Pulmonary artery endothelial cell (primary cell): Measurements from ENCODE around the gene GNRHR. TPM values are rescaled to one million over a fixed set of nuclear protein-coding genes. Genes with fewer than 3 reads are reported as not detected.

ENCODE experiments used
- DNase-seq: peaks from one replicate; pipeline ENCODE4 v3.0.0-alpha.2; 2011; ENCODE audit warnings: low read depth, low spot score
- total RNA-seq: library from RNA; depleted of rRNA; stranded (reverse); fragments of >200 nt; gene quantifications from 2 replicates; pipeline ENCODE4 v1.2.3, GENCODE V29; 2014

GNRHR gene
- total RNA-seq, 1 donor from 2014 or later: not detected

DNA sequence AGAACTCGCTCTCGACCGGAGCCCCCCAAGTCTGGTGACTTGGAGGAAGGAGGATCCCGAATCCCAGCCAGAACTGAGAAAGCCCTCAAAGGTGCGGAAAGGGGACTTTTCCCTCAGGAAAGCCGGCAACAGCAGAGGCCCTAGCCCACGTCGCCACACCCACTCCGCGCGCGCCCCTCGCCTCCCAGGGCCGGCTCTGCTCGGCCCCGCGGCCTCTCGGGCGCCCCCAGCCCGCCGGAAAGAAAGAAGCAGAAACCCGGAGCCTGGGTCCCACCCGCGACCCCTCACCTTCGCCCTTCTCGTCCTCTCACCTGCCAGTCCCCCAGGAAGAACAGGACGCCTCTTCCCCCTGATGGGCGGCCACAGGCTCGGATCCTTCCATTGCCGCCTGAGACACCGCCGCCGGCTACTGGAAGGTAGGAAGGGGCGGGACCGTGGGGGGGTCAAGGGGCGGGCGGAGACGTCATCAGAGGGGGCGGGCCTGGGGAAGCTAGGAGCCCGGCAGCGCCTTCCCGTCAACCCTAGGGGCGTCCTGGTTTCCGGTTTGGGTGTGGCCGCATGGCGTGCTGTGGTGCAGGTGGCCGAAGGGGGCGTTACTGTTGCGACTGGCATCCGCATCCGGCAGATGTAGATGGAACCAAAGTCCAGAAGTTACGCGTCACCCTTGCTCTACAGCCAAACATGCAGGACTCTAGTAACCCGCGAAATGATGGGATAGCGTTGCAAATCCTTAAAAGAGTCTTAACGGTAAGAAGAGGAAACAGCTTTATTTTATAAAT, 53.3 kb downstream of the GNRHR start, which contains the start of gene UBA6:
Gene UBA6 (minus strand): TSS at position 418 of the 779 bp plus-strand sequence. CDS start 36 bp downstream, at position 382.
- peak; percentile 79 for DNase-seq

DNA sequence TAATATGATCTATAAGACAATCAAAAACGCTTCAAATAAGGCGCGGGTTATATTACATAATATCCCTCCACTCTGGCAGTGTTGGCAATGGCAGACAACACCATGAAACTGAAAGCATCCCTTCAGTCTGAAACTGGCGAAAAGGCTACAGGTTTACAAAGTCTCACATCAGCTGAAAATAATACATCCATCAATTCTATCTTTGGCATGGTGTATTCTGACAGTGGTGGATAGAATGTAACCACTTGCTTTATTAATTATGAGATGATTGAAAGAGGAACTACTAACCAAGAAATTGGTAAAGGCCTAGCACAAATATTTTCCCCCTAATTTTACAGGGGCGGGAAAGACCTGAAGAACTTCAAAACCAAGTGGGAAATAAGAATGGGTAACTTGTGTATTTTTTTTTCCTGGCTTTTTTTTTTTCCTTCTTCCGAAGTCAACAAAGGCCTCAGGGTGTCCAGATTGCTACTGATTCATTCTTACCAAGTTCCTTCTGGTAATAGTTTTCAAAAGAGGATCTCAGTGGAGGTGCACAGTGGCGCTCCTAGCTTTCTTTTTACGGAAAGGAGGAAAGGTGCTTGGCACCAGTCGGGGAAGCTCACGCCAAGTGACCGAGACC, 54.0 kb downstream of the GNRHR start:
- no peak for DNase-seq

DNA sequence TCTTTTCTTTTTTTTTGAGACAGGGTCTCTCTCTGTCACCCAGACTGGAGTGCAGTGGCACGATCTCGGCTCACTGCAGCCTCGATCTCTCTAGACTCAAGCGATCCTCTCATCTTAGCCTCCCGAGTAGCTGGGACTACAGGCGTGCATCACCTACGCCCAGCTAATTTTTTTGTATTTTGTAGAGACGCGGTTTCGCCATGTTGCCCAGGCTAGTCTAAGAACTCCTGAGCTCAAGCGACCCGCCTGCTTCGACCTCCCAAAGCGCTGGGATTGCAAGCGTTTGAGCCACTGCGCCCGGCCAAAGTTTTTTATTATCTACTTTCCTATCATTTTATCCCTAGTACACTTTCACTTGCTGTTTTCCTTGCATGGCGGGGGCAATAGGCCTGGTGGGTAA, 54.6 kb downstream of the GNRHR start:
- no peak for DNase-seq

DNA sequence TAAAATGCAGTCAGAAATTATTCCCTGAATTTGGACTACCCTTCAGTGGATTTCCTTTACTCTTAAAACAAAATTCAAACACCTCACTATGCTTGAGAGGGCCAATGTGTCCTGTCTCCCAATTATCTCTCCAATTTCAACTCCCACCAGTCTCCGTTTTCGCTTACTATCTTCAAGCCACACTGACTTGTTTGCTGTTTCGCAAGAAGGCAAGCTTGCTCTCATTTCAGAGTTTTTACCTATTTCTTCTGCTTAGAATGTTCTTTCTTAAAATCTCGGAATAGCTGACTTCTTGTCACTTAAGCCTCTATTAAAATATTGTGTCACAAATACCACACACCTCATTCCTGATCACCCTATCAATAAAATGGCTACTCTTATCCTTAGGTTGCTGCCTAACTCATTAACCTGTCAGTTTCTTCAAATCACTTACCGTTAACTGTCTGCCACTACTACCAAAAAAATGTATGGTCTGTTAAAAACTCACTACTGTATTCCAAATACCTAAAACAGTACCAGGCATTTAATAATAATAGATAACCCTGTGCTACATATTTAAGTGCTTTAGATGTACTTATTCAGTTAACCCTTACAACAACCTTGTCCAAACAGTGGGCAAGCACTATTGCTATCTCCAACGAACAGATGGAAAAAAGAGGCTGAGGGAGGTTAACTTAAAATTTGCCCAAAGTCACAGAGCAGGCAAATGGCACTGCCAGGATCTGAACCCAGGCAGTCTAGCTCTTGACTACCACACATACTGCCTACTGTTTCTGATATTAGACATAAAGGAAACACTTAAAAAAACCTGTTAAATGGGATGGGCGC, 56.1 kb downstream of the GNRHR start:
- DNase-seq: no peak

GRCh38 chr4:67696061-67696460, 58.1 kb downstream of the GNRHR start:
- no peak for DNase-seq

DNA sequence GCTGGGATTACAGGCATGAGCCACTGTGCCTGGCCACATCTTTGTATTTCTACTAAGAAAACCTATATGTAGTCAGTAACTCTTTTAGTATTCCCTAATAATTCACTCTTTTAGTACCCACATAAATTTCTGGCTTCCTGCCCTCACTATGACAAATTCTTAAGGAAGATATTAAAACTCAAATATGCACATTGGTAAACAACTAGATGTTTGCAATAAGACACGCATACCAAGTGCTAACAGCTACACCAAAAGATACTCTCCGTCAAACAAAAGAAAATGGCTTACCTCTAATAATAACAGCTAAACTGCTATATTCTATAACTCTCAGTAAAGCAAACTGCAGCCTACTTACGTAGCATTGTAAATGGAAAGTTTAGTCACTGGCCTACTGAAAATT, 59.5 kb downstream of the GNRHR start:
- no peak for DNase-seq

DNA sequence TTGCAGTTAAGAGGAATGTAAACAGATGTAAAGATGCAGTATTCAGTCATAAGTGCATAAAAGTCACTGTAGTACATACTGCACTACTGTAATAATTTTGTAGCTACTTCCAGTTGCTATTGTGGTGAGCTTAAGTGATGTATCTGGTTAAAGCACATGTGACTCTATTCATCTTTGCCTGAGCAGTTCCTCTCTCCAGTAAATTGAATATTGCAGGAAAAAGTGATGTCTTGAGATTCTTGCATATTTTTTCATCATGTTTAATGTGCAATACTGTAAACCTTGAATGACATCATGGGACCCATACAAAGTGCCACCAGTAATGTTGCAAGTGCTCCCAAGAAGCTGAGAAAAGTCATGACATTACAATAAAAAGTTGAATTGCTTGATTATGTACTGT, 62.9 kb downstream of the GNRHR start:
- no peak for DNase-seq

Other genes with a start within 250 kb of the GNRHR start
- gene CENPC, start 208.9 kb downstream of the GNRHR start, total RNA-seq: 11.9 and 14.1 TPM in 2 replicates
- not detected in 2 replicates for gene STAP1, start 195.7 kb downstream of the GNRHR start, total RNA-seq
- gene UBA6, start 53.2 kb downstream of the GNRHR start, total RNA-seq: 90.0 and 208 TPM in 2 replicates
- not detected in 2 replicates for gene TMPRSS11D, start 129.6 kb upstream of the GNRHR start, total RNA-seq
- not detected in 2 replicates for gene TMPRSS11A, start 209.1 kb upstream of the GNRHR start, total RNA-seq